Activated CD4-positive, alpha-beta memory T cell treated with anti-CD3 and anti-CD28 coated beads, Interleukin-2, amount 10 ng/mL, durations not matched to agents 7 days and 5 days (primary cell): ENCODE data around the gene CMTM5. TPM values are rescaled to one million over a fixed set of nuclear protein-coding genes. Genes with fewer than 3 reads are reported as not detected.
"Not testable (repeated sequence)": the region's sequence is repeated elsewhere in the genome, so short reads cannot be mapped to it uniquely, and the experiment has no call there.

ENCODE experiments used
- CTCF ChIA-PET: fragments of 350-600 bp; sonication (Branson Sonifier 250); formaldehyde crosslinking; loops from one replicate; lab custom pipeline; 2021; ENCODE audit warnings: antibody characterized with exemption, inconsistent platforms; lab: Charles Lee
- POLR2A ChIA-PET: fragments of 350-600 bp; sonication (Branson Sonifier 250); formaldehyde crosslinking; loops from one replicate; lab custom pipeline; 2021; ENCODE audit warnings: antibody characterized with exemption; lab: Charles Lee
- DNase-seq: peaks from one replicate; pipeline ENCODE4 v3.0.0-alpha.2; 2020
- H3K27ac Mint-ChIP-seq: one replicate; pipeline ENCODE4 v1.8.0; 2021; ENCODE audit warnings: mild to moderate bottlenecking, mixed read lengths
- H3K27me3 Mint-ChIP-seq: one replicate; pipeline ENCODE4 v1.8.0; 2021; ENCODE audit warnings: mixed read lengths
- H3K36me3 Mint-ChIP-seq: one replicate; pipeline ENCODE4 v1.8.0; 2021; ENCODE audit warnings: low read depth, mixed read lengths
- H3K4me1 Mint-ChIP-seq: one replicate; pipeline ENCODE4 v1.8.0; 2021; ENCODE audit warnings: mixed read lengths
- H3K4me3 Mint-ChIP-seq: one replicate; pipeline ENCODE4 v1.8.0; 2021; ENCODE audit warnings: mild to moderate bottlenecking, mixed read lengths
- H3K9me3 Mint-ChIP-seq: one replicate; pipeline ENCODE4 v1.8.0; 2021; ENCODE audit warnings: mixed read lengths
- total RNA-seq, 2 experiments: library from RNA; stranded (reverse); gene quantifications; one replicate each; pipeline ENCODE4 v1.2.3, GENCODE V29; 2021

CMTM5 gene
- total RNA-seq, 2 experiments from 2014 or later, result not detected

DNA sequence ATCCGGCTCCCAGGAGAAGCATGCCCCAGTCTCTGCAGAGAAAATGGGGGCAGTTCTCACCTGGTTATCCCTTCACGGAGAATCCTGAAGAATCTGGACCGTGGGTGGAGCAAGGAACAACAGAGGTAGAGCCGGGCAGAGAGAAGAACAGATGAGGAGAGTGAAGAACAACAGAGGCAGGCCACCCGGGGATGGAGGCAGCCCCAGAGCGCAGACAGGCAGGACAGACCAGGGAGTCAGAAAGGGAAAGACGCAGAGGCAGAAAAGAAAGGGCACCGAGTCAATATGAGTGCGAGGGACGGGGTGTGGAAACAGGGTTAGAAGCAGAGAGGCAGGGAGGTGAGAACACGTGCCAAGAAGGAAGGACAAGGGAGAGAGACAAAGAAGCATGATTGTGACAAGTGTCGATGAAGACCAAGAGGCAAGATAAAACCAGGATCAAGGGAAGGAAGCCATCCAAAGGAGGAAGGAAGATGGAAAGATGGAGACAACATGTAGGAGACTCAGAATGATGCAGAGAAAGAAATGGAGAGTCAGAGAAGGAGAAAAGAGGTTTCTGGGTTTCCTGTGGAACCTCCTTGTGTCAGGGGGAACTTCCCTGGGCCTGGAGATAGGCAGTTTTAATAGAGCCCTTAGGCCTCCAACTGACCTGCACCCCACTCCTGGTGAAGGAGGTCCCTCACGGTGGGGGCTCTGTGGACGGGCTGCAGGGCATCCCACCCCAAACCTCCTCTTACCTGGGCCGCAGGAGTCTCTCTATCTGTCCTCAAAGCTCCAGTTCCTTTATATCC lies 30.9 kb downstream of the CMTM5 start, which contains the start of gene MYH6:
MYH6 (minus strand) TSS at position 758 of the 791 bp plus-strand sequence. CDS start 1,050 bp downstream, outside the sequence.
- Mint-ChIP-seq H3K36me3 (no peaks in the 10 kb centered on the region), H3K4me1 (peaks cover 1% of the 10 kb centered on the region), H3K9me3 (no peaks in the 10 kb centered on the region), H3K27ac (no peak within 1 kb of the TSS), H3K27me3 (peaks cover 2% of the 10 kb centered on the region), H3K4me3 (no peak within 1 kb of the TSS)
- DNase-seq, result no peak
- ChIA-PET POLR2A (no interaction called here), CTCF (no interaction called here)

GRCh38 chr14:23408307-23408630 lies 31.4 kb downstream of the CMTM5 start:
- H3K27ac Mint-ChIP-seq, result no peak overlapping the region
- H3K27me3 Mint-ChIP-seq, result peaks cover 2% of the 10 kb centered on the region
- CTCF ChIA-PET, result no interaction called here
- H3K4me3 Mint-ChIP-seq, result no peak overlapping the region
- no peak for DNase-seq
- no peaks in the 10 kb centered on the region for H3K9me3 Mint-ChIP-seq
- H3K4me1 Mint-ChIP-seq, result peaks cover 1% of the 10 kb centered on the region
- H3K36me3 Mint-ChIP-seq, result no peaks in the 10 kb centered on the region
- POLR2A ChIA-PET, result no interaction called here

DNA sequence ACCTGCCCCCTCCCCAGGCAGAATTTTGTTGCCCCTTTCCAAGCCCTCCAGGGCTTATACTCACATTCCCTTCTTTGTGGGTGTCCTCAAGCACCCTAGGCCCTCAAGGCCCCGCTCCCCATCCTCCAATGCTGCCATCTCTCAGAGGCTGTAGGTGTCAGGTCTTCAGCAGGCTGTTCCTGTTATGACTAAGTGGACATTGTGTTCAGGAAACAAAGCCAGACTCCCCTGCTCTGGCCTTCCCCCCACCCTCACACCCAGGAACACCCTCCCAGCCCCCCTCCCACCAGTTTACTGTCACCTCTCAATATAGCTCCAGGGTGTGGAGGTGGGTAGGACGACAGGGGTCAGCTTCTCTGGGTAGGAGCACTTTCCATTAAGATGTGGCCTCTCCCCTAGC lies 32.6 kb downstream of the CMTM5 start:
- DNase-seq, result no peak
- POLR2A ChIA-PET, result no interaction called here
- H3K9me3 Mint-ChIP-seq, result no peaks in the 10 kb centered on the region
- no peaks in the 10 kb centered on the region for H3K36me3 Mint-ChIP-seq
- CTCF ChIA-PET, result no interaction called here
- H3K4me1 Mint-ChIP-seq, result peaks cover 1% of the 10 kb centered on the region
- peaks cover 2% of the 10 kb centered on the region for H3K27me3 Mint-ChIP-seq
- no peak overlapping the region for H3K27ac Mint-ChIP-seq
- no peak overlapping the region for H3K4me3 Mint-ChIP-seq

DNA sequence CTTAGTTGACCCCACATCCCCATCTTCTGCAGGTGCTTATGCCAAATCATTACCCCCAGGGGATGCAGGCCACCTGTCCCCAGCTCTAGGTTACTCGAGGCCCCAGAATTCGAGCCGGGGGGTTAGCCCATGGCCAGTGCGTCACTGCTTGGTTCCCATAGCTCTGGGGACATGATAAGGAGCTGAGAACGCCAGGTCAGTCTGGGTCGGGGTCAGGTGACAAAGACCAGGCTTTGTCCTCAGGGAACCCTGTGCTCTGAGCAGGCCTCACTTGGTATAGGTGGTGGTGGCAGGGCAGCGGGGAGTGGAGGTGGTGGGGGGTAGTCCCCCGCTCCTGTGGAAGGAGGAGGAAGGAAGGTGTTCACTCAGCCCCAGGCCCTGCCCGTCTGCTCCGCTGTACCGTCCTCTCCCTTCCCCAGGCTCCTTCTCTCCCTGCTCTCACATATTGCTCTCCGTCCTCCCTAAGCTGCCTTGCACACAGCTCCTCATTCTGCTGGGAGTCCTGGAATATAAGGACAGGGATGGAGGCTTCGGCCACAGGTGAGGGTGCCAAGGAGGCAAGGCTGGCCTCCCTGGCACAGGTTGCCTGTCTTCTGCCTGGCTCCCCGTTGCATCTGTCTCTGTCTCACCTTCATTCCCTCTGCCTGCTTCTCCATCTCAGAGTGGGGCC lies 33.3 kb downstream of the CMTM5 start:
- Mint-ChIP-seq H3K4me3 (no peak overlapping the region), H3K27me3 (peaks cover 2% of the 10 kb centered on the region), H3K27ac (no peak overlapping the region), H3K4me1 (peaks cover 1% of the 10 kb centered on the region), H3K9me3 (no peaks in the 10 kb centered on the region), H3K36me3 (no peaks in the 10 kb centered on the region)
- no peak for DNase-seq
- POLR2A ChIA-PET, result no interaction called here
- CTCF ChIA-PET, result no interaction called here

DNA sequence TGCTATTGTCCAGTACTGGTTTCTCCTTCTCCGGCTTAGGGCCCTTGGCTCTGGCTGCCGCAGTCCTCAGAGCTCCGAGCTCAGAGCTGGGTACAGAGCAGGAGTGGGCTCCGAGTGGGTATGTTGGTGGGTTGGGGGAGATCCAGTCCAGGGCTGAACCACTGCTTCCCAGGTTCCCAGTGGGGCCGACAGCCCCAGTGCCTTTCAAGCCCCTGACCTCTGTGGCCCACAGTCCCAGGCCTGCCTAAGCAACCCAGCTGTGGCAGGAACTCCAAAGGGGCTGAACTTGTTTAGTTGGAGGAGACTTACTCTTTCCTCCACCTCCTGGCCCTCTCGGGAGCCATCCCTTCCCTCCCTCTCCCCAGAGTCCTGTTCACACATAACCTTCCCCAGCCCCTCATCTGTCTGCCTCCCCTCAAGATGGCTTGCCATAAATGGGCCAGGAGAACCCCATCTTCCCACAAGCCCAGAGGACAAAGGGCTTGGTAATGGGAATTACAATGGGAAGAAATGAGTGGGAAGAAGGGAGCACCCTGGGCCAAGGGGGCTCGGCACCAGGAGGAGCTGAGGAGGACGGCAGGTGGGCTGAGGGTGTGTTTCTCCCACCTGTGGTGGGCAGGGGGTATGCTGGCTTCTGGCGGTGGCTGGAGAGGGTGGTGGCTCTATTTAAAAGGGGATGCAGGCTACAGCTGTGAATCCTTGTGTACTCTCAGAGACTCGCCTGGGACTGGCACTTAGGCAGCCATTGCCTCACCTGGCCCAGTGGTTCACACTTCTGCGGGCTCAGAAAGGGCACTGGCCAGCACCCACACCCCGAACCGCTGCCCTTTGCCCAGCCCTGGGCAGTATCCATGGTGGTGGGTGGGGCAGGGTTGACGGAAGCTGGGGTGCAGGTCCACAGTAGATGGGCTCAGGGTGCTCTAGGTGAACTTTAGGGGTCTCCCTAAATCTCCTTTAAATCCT lies 35.0 kb downstream of the CMTM5 start:
- POLR2A ChIA-PET, result no interaction called here
- no peaks in the 10 kb centered on the region for H3K36me3 Mint-ChIP-seq
- CTCF ChIA-PET, result no interaction called here

GRCh38 chr14:23413681-23414080 lies 36.8 kb downstream of the CMTM5 start:
- CTCF ChIA-PET, result no interaction called here
- POLR2A ChIA-PET, result no interaction called here
- Mint-ChIP-seq H3K27ac (no peak overlapping the region), H3K4me3 (no peak overlapping the region), H3K4me1 (peaks cover 1% of the 10 kb centered on the region), H3K36me3 (no peaks in the 10 kb centered on the region), H3K27me3 (no peaks in the 10 kb centered on the region), H3K9me3 (no peaks in the 10 kb centered on the region)
- DNase-seq, result no peak

More for the DNA sequence above, 35.0 kb downstream of the CMTM5 start:
- Mint-ChIP-seq H3K27ac (no peak overlapping the region), H3K4me1 (peaks cover 1% of the 10 kb centered on the region), H3K4me3 (no peak overlapping the region), H3K27me3 (peaks cover 2% of the 10 kb centered on the region), H3K9me3 (no peaks in the 10 kb centered on the region)
- no peak for DNase-seq

DNA sequence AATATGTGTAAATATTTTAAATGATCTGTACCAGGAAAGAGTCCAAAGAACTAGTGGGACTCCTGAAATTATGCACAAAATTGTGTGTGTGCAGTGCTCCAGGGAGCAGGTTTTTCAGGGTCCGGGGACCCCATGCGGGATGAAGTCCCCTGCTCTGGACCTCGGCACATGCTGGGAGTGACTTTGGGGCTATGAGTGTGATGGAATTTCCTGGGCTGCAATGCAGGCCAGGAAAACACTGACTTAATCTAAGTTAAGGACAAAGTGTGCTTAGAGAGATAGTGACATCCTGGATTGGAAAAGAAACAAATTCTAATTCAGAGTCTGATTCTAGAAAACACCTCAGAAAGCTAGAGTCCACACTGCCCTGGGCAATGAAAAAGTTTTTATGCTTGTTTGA lies 37.4 kb downstream of the CMTM5 start:
- Mint-ChIP-seq H3K27me3 (no peaks in the 10 kb centered on the region), H3K36me3 (no peaks in the 10 kb centered on the region), H3K9me3 (no peaks in the 10 kb centered on the region), H3K27ac (no peak overlapping the region), H3K4me1 (peaks cover 1% of the 10 kb centered on the region), H3K4me3 (no peak overlapping the region)
- ChIA-PET POLR2A (no interaction called here), CTCF (no interaction called here)
- DNase-seq, result no peak

- H3K27ac Mint-ChIP-seq, result no peak overlapping the region
- H3K4me3 Mint-ChIP-seq, result no peak overlapping the region
- H3K36me3 Mint-ChIP-seq, result no peaks in the 10 kb centered on the region
- no peak for DNase-seq
- H3K9me3 Mint-ChIP-seq, result no peaks in the 10 kb centered on the region
- H3K4me1 Mint-ChIP-seq, result peaks cover under 1% of the 10 kb centered on the region
- ChIA-PET POLR2A (no interaction called here), CTCF (no interaction called here)
- no peaks in the 10 kb centered on the region for H3K27me3 Mint-ChIP-seq
Observed at GRCh38 chr14:23414906-23415820, 38.3 kb downstream of the CMTM5 start.

DNA sequence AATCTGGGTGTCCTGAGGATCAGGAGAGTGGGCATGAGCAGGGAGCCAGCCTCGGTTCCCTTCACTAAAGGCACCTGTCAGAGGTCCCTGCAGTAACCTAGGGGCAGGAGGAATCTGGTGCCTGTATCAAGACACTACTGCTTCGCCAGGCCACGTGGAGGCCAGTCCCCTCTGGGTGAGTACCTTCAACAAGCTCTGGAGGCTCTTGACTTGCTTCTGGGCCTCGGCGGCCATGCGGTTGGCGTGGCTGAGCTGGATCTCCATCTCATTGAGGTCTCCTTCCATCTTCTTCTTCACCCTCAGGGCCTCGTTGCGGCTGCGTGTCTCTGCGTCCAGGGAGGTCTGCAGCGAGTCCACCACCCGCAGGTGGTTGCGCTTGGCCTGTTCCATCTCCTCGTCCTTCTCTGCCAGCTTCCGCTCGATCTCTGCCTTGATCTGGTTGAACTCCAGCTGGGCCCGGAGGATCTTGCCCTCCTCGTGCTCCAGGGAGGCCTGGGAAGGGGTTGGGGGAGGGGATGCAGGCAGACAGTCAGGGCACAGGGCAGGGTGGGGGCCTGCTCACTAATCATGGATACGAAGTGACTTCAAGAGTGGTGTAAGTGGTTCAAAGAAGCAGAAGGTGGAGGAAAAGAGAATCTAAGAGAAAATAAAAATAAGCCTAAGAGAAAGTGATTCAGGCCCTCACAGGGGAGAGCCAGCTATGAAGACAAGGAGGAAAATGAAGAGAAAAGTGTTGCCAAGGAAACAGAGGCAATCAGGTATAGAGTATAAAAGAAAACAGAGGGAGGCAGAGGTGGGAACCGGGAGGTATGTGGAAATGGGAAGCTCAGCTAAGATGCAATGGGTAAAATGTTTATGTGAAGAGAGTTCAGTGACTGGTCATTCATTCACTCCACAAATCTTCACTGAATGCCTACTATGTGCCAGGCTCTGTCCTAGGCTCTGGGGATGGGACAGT lies 39.3 kb downstream of the CMTM5 start:
- H3K27me3 Mint-ChIP-seq, result no peaks in the 10 kb centered on the region
- no peaks in the 10 kb centered on the region for H3K36me3 Mint-ChIP-seq
- ChIA-PET POLR2A (no interaction called here), CTCF (no interaction called here)
- DNase-seq, result no peak
- H3K27ac Mint-ChIP-seq, result no peak overlapping the region
- peaks cover 9% of the 10 kb centered on the region for H3K4me1 Mint-ChIP-seq
- H3K9me3 Mint-ChIP-seq, result no peaks in the 10 kb centered on the region
- H3K4me3 Mint-ChIP-seq, result no peak overlapping the region

GRCh38 chr14:23416801-23417200 lies 40.0 kb downstream of the CMTM5 start:
- peaks cover 16% of the 10 kb centered on the region for H3K4me1 Mint-ChIP-seq

DNA sequence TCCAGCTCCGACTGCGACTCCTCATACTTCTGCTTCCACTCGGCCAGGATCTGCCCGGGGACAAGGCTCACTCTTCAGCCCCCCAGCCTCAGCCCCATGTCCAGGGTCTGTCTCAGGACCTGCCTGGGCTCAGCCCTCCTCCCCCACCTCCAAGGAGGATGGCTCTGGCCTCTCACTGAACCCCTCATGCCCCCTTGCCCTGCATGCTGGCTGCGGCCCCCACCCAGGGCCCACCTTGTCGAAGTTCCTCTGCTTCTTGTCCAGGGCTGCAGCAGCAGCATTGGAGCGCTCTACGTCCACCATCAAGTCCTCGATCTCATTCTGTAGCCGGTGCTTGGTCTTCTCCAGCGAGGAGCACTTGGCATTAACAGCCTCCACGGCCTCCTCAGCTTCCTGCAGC lies 40.4 kb downstream of the CMTM5 start:
- H3K27me3 Mint-ChIP-seq, H3K4me3 Mint-ChIP-seq, H3K27ac Mint-ChIP-seq, CTCF ChIA-PET, DNase-seq, POLR2A ChIA-PET, H3K36me3 Mint-ChIP-seq, H3K9me3 Mint-ChIP-seq: not testable (repeated sequence)
- H3K4me1 Mint-ChIP-seq, result peaks cover 20% of the 10 kb centered on the region

More at GRCh38 chr14:23416801-23417200, 40.0 kb downstream of the CMTM5 start:
- no peak overlapping the region for H3K27ac Mint-ChIP-seq
- H3K27me3 Mint-ChIP-seq, result no peaks in the 10 kb centered on the region
- no peak overlapping the region for H3K4me3 Mint-ChIP-seq
- no peaks in the 10 kb centered on the region for H3K36me3 Mint-ChIP-seq
- CTCF ChIA-PET, result no interaction called here
- no peak for DNase-seq
- POLR2A ChIA-PET, result no interaction called here
- no peaks in the 10 kb centered on the region for H3K9me3 Mint-ChIP-seq
